NCI-H2227 (cell line): ENCODE results near the gene VTI1A.

ENCODE experiments used
- DNase-seq: peaks from one replicate; lab custom pipeline; 2025; ENCODE audit not compliant: unreplicated experiment; lab: John Stamatoyannopoulos, UW

Gene VTI1A

GRCh38 chr10:112775892-112776674 is 329.1 kb downstream of the VTI1A start:
- peak; percentile 44 for DNase-seq

- DNase-seq = no peak
Observed at GRCh38 chr10:112778579-112778978, 331.6 kb downstream of the VTI1A start.

- no peak for DNase-seq
Observed at GRCh38 chr10:112779025-112779770, 332.2 kb downstream of the VTI1A start.

GRCh38 chr10:112782200-112782907 is 335.3 kb downstream of the VTI1A start:
- no peak for DNase-seq

GRCh38 chr10:112783351-112784021 is 336.5 kb downstream of the VTI1A start:
- DNase-seq = no peak

GRCh38 chr10:112784022-112784461 is 337.0 kb downstream of the VTI1A start:
- no peak for DNase-seq

- no peak for DNase-seq
Observed at GRCh38 chr10:112785089-112785488, 338.1 kb downstream of the VTI1A start.

GRCh38 chr10:112789248-112789647 is 342.2 kb downstream of the VTI1A start:
- DNase-seq = no peak

- no peak for DNase-seq
Observed at GRCh38 chr10:112790030-112790429, 343.0 kb downstream of the VTI1A start.

- no peak for DNase-seq
Observed at GRCh38 chr10:112790921-112791320, 343.9 kb downstream of the VTI1A start.

- DNase-seq = no peak
Observed at GRCh38 chr10:112791447-112791846, 344.4 kb downstream of the VTI1A start.

- peak; percentile 25 for DNase-seq
Observed at GRCh38 chr10:112792487-112793201, 345.6 kb downstream of the VTI1A start.

- no peak for DNase-seq
Observed at GRCh38 chr10:112793202-112793921, 346.3 kb downstream of the VTI1A start.

GRCh38 chr10:112794201-112794600 is 347.2 kb downstream of the VTI1A start:
- no peak for DNase-seq

- DNase-seq = no peak
Observed at GRCh38 chr10:112795067-112795466, 348.1 kb downstream of the VTI1A start.

- DNase-seq = no peak
Observed at GRCh38 chr10:112797197-112797596, 350.2 kb downstream of the VTI1A start.

- no peak for DNase-seq
Observed at GRCh38 chr10:112797855-112798254, 350.8 kb downstream of the VTI1A start.

GRCh38 chr10:112799038-112799437 is 352.0 kb downstream of the VTI1A start:
- DNase-seq = no peak

- no peak for DNase-seq
Observed at GRCh38 chr10:112799726-112800510, 352.9 kb downstream of the VTI1A start.
